ENCODE data around the gene SERINC3. TPM values are rescaled to one million over a fixed set of nuclear protein-coding genes. Genes with fewer than 3 reads are reported as not detected.

SERINC3 gene
- polyA plus RNA-seq, 1 donor from 2014 or later: 64.5 TPM

GRCh38 chr20:44471481-44471882 lies 50.4 kb downstream of the SERINC3 start:
- Histone ChIP-seq H3K4me2 (ENCODE audit: low read length) (no peak overlapping the region), H3K79me2 (replicated peaks; ENCODE audit: insufficient read depth, low read length) (peaks cover 4% of the 10 kb centered on the region), H3K4me3 (ENCODE audit: low read length) (no peak overlapping the region), H3K27ac (ENCODE audit: low read length) (no peak overlapping the region), H3K27me3 (ENCODE audit: insufficient read depth, low read depth, low read length) (no peaks in the 10 kb centered on the region), H3K36me3 (ENCODE audit: insufficient read depth, low read length) (no peaks in the 10 kb centered on the region), H3K9me3 (ENCODE audit: low read length) (no peaks in the 10 kb centered on the region), H3F3A (ENCODE audit: insufficient read depth, low read length, poor library complexity, severe bottlenecking) (no peaks in the 10 kb centered on the region), H3K9me2 (ENCODE audit: insufficient read depth, low read length) (no peaks in the 10 kb centered on the region), H3K9ac (ENCODE audit: low read length) (no peak overlapping the region), H2AFZ (ENCODE audit: low read depth, low read length) (no peak overlapping the region), H4K20me1 (ENCODE audit: insufficient read depth) (no peaks in the 10 kb centered on the region)
- TF ChIP-seq REST (IDR thresholded peaks at IDR 0.05; ENCODE audit: borderline replicate concordance) (no peak), EZH2 (IDR thresholded peaks at IDR 0.05; ENCODE audit: borderline replicate concordance, insufficient read depth, low read length, poor library complexity, severe bottlenecking) (no peak), RAD21 (conservative IDR thresholded peaks at IDR 0.05) (peak; percentile 84), EP300 (conservative IDR thresholded peaks at IDR 0.05; ENCODE audit: poor library complexity, severe bottlenecking) (no peak), TAF1 (IDR thresholded peaks at IDR 0.05; ENCODE audit: low read depth) (no peak), MXI1 (conservative IDR thresholded peaks at IDR 0.05; ENCODE audit: poor library complexity, severe bottlenecking) (no peak), CTCF (IDR thresholded peaks at IDR 0.05; ENCODE audit: poor library complexity, severe bottlenecking) (peak; percentile 80), SMC3 (conservative IDR thresholded peaks at IDR 0.05; ENCODE audit: poor library complexity) (peak; percentile 79), POLR2AphosphoS5 (IDR thresholded peaks at IDR 0.05) (no peak)

- H3F3A ChIP-seq (ENCODE audit: insufficient read depth, low read length, poor library complexity, severe bottlenecking): no peaks in the 10 kb centered on the region
- H3K36me3 ChIP-seq (ENCODE audit: insufficient read depth, low read length): no peaks in the 10 kb centered on the region
- TF ChIP-seq REST (IDR thresholded peaks at IDR 0.05; ENCODE audit: borderline replicate concordance): no peak
- TF ChIP-seq RAD21 (conservative IDR thresholded peaks at IDR 0.05): no peak
- no peaks in the 10 kb centered on the region for H4K20me1 ChIP-seq (ENCODE audit: insufficient read depth)
- no peaks in the 10 kb centered on the region for H3K9me3 ChIP-seq (ENCODE audit: low read length)
- H3K27ac ChIP-seq (ENCODE audit: low read length): no peak overlapping the region
- H2AFZ ChIP-seq (ENCODE audit: low read depth, low read length): no peak overlapping the region
- H3K9me2 ChIP-seq (ENCODE audit: insufficient read depth, low read length): no peaks in the 10 kb centered on the region
- no peaks in the 10 kb centered on the region for H3K79me2 ChIP-seq (replicated peaks; ENCODE audit: insufficient read depth, low read length)
- no peak overlapping the region for H3K4me2 ChIP-seq (ENCODE audit: low read length)
- H3K27me3 ChIP-seq (ENCODE audit: insufficient read depth, low read depth, low read length): no peaks in the 10 kb centered on the region
- H3K4me3 ChIP-seq (ENCODE audit: low read length): no peak overlapping the region
- no peak overlapping the region for H3K9ac ChIP-seq (ENCODE audit: low read length)
Measured at GRCh38 chr20:44470327-44470726, 51.5 kb downstream of the SERINC3 start.

Measured in neural cell (in vitro differentiated cells).